ENCODE results near the gene ARHGAP6.

ARHGAP6 gene

GRCh38 chrX:11665168-11666111 is at the start of gene ARHGAP6:
Gene ARHGAP6 (minus strand): TSS chrX:11665920. CDS start chrX:11664828, 1,092 bp downstream.
- no peak for DNase-seq

- no peak for DNase-seq
These were observed 39.2 kb upstream of the ARHGAP6 start for GRCh38 chrX:11704725-11705495.

- DNase-seq = no peak
These were observed 38.1 kb upstream of the ARHGAP6 start for GRCh38 chrX:11703855-11704254.

- no peak for DNase-seq
These were observed 37.4 kb upstream of the ARHGAP6 start for GRCh38 chrX:11702965-11703631.

GRCh38 chrX:11702420-11702819 is 36.7 kb upstream of the ARHGAP6 start:
- DNase-seq = no peak

- DNase-seq = no peak
These were observed 33.0 kb upstream of the ARHGAP6 start for GRCh38 chrX:11698702-11699101.

GRCh38 chrX:11688201-11688600 is 22.5 kb upstream of the ARHGAP6 start:
- no peak for DNase-seq

GRCh38 chrX:11687157-11687556 is 21.4 kb upstream of the ARHGAP6 start:
- no peak for DNase-seq

- DNase-seq = no peak
These were observed 17.3 kb upstream of the ARHGAP6 start for GRCh38 chrX:11683057-11683456.

- DNase-seq = no peak
These were observed 12.4 kb upstream of the ARHGAP6 start for GRCh38 chrX:11678158-11678557.

- no peak for DNase-seq
These were observed 6.5 kb upstream of the ARHGAP6 start for GRCh38 chrX:11672213-11672612.

- no peak for DNase-seq
These were observed 4.6 kb upstream of the ARHGAP6 start for GRCh38 chrX:11670316-11670715.

- DNase-seq = no peak
These were observed 1.4 kb upstream of the ARHGAP6 start for GRCh38 chrX:11666952-11667685.

- no peak for DNase-seq
These were observed 444 bp upstream of the ARHGAP6 start for GRCh38 chrX:11666164-11666563.

- no peak for DNase-seq
These were observed 1.2 kb downstream of the ARHGAP6 start for GRCh38 chrX:11664211-11665167.

- DNase-seq = no peak
These were observed 1.9 kb downstream of the ARHGAP6 start for GRCh38 chrX:11663875-11664210.

- no peak for DNase-seq
These were observed 10.3 kb downstream of the ARHGAP6 start for GRCh38 chrX:11655282-11656015.

GRCh38 chrX:11648705-11649519 is 16.8 kb downstream of the ARHGAP6 start:
- DNase-seq = no peak

GRCh38 chrX:11647138-11647537 is 18.6 kb downstream of the ARHGAP6 start:
- DNase-seq = no peak
